NT2/D1 (cell line): Measurements from ENCODE around the gene B4GALNT4.

Experiments
- YY1 ChIP-seq: IDR thresholded peaks from 2 replicates; pipeline ENCODE4 v1.6.1; 2011; ENCODE audit not compliant: insufficient read length, insufficient read depth
- ZNF274 ChIP-seq: IDR thresholded peaks from 2 replicates; pipeline ENCODE4 v1.6.1; 2011; ENCODE audit warnings: mild to moderate bottlenecking, low read depth, low read length

GRCh38 chr11:395866-396265 is 26.6 kb downstream of the B4GALNT4 start:
- TF ChIP-seq YY1 (no peak), ZNF274 (no peak)
